NCI-H1092 (cell line): Measurements from ENCODE around the gene CCDC24.
A peak's percentile ranks its signal among the peaks of the same experiment; 100 is the strongest.

Experiments
- DNase-seq: peaks from one replicate; lab custom pipeline; 2025; lab: John Stamatoyannopoulos, UW

Gene CCDC24

GRCh38 chr1:44025816-44026215, 34.4 kb downstream of the CCDC24 start:
- no peak for DNase-seq

- DNase-seq = no peak
These were observed 35.9 kb downstream of the CCDC24 start for GRCh38 chr1:44027320-44027719.

GRCh38 chr1:44029260-44029910, 38.0 kb downstream of the CCDC24 start:
- no peak for DNase-seq

- DNase-seq = peak; percentile 75
These were observed 38.7 kb downstream of the CCDC24 start for GRCh38 chr1:44029911-44030604.

GRCh38 chr1:44030605-44031251, 39.3 kb downstream of the CCDC24 start:
- DNase-seq = peak; percentile 43

GRCh38 chr1:44031252-44032169, 40.1 kb downstream of the CCDC24 start, which contains the start of gene SLC6A9:
Gene SLC6A9 (minus strand): TSS chr1:44031462. CDS start chr1:44024277, 7,185 bp downstream.
- no peak for DNase-seq

GRCh38 chr1:44032170-44032790, 40.9 kb downstream of the CCDC24 start:
- DNase-seq = no peak

GRCh38 chr1:44033041-44033575, 41.7 kb downstream of the CCDC24 start:
- no peak for DNase-seq

- no peak for DNase-seq
These were observed 42.4 kb downstream of the CCDC24 start for GRCh38 chr1:44033756-44034155.

GRCh38 chr1:44034423-44034822, 43.0 kb downstream of the CCDC24 start:
- DNase-seq = no peak

GRCh38 chr1:44034976-44035716, 43.7 kb downstream of the CCDC24 start:
- DNase-seq = no peak

GRCh38 chr1:44035726-44036408, 44.5 kb downstream of the CCDC24 start:
- DNase-seq = no peak

GRCh38 chr1:44036409-44037139, 45.2 kb downstream of the CCDC24 start:
- DNase-seq = peak; percentile 63

- DNase-seq = no peak
These were observed 45.8 kb downstream of the CCDC24 start for GRCh38 chr1:44037154-44037553.

GRCh38 chr1:44038876-44039657, 47.7 kb downstream of the CCDC24 start:
- no peak for DNase-seq

GRCh38 chr1:44040418-44040817, 49.0 kb downstream of the CCDC24 start:
- no peak for DNase-seq

- no peak for DNase-seq
These were observed 49.4 kb downstream of the CCDC24 start for GRCh38 chr1:44040846-44041245.
